CD14-positive monocyte (primary cell): ENCODE measurements around the gene TFF1. TPM values are rescaled to one million over a fixed set of nuclear protein-coding genes. Genes with fewer than 3 reads are reported as not detected.

Experiments used
- DNase-seq, 3 donors: peaks; one replicate each; pipeline ENCODE4 v3.0.0-alpha.2; 2011 to 2022
- H2AFZ ChIP-seq: 2 replicates; pipeline ENCODE4 v1.6.0; 2012; ENCODE audit warnings: mild to moderate bottlenecking, low read depth, low read length, inconsistent platforms; ENCODE audit not compliant: insufficient read depth, poor library complexity, severe bottlenecking
- H3K27ac ChIP-seq, 2 donors: 1 replicate in 1 of 2; 2 replicates in 1 of 2; pipeline ENCODE4 v1.5.1; 2012 to 2013; ENCODE audit warnings: low read length in 2 of 2, control low read depth in 1 of 2, inconsistent platforms in 1 of 2, low read depth in 1 of 2, mild to moderate bottlenecking in 1 of 2
- H3K27me3 ChIP-seq, 2 donors: one replicate each; pipeline versions ENCODE4 v1.6.0 to v1.6.1; 2011 to 2013; ENCODE audit warnings: low read length in 2 of 2; ENCODE audit not compliant: control insufficient read depth in 2 of 2, insufficient read depth in 2 of 2
- H3K36me3 ChIP-seq, 2 donors: replicated peaks in 1 of 2; 1 replicate in 1 of 2; 2 replicates in 1 of 2; pipeline versions ENCODE4 v1.5.1 to v1.6.1; 2012 to 2013; ENCODE audit warnings: low read length in 2 of 2, control low read depth in 1 of 2, inconsistent platforms in 1 of 2, mild to moderate bottlenecking in 1 of 2; ENCODE audit not compliant: insufficient read depth in 2 of 2, control insufficient read depth in 1 of 2
- H3K4me1 ChIP-seq, 2 donors: 1 replicate in 1 of 2; 2 replicates in 1 of 2; pipeline versions ENCODE4 v1.5.1 to v1.6.1; 2012 to 2013; ENCODE audit warnings: low read length in 2 of 2, control low read depth in 1 of 2, inconsistent platforms in 1 of 2, mild to moderate bottlenecking in 1 of 2, moderate library complexity in 1 of 2; ENCODE audit not compliant: insufficient read depth in 2 of 2, control insufficient read depth in 1 of 2
- H3K4me2 ChIP-seq: replicated peaks from 2 replicates; pipeline ENCODE3; 2012; ENCODE audit warnings: low read length, moderate library complexity, mild to moderate bottlenecking; ENCODE audit not compliant: poor library complexity, severe bottlenecking; ENCODE audit errors: extremely low read depth
- H3K4me3 ChIP-seq, 3 experiments: fragments of 200-600 bp in 1 of 3; sonication (generic) in 1 of 3; replicated peaks in 1 of 3; 1 replicate in 2 of 3; 2 replicates in 1 of 3; pipeline ENCODE4 v1.5.1; 2011 to 2013; ENCODE audit warnings: low read length in 3 of 3, mild to moderate bottlenecking in 3 of 3, control low read depth in 2 of 3, low read depth in 2 of 3, inconsistent platforms in 1 of 3, moderate library complexity in 1 of 3
- H3K79me2 ChIP-seq: 2 replicates; pipeline ENCODE4 v1.6.0; 2012; ENCODE audit warnings: mild to moderate bottlenecking, control low read depth, inconsistent platforms, low read length, moderate library complexity; ENCODE audit not compliant: insufficient read depth
- H3K9ac ChIP-seq: 2 replicates; pipeline ENCODE4 v1.6.0; 2017; ENCODE audit warnings: low read length, mild to moderate bottlenecking; ENCODE audit not compliant: insufficient read depth, poor library complexity, severe bottlenecking
- H3K9me3 ChIP-seq, 2 donors: replicated peaks in 1 of 2; 1 replicate in 1 of 2; 2 replicates in 1 of 2; pipeline versions ENCODE4 v1.5.1 to v1.6.1; 2012 to 2013; ENCODE audit warnings: low read length in 2 of 2, control low read depth in 1 of 2; ENCODE audit not compliant: control insufficient read depth in 1 of 2, insufficient read depth in 1 of 2
- H4K20me1 ChIP-seq: 2 replicates; pipeline ENCODE4 v1.6.0; 2012; ENCODE audit warnings: mild to moderate bottlenecking, low read length, control low read depth, moderate library complexity; ENCODE audit not compliant: insufficient read depth
- H3K27ac Mint-ChIP-seq, 7 donors: one replicate each; pipeline ENCODE4 v1.8.0; 2020; ENCODE audit warnings: mild to moderate bottlenecking in 7 of 7, mixed read lengths in 7 of 7, moderate library complexity in 6 of 7, inconsistent platforms in 2 of 7
- H3K27me3 Mint-ChIP-seq, 3 donors: one replicate each; pipeline ENCODE4 v1.8.0; 2021 to 2022; ENCODE audit warnings: low read depth in 3 of 3, mild to moderate bottlenecking in 3 of 3, mixed read lengths in 3 of 3, moderate library complexity in 3 of 3, inconsistent platforms in 1 of 3
- H3K36me3 Mint-ChIP-seq, 2 donors: one replicate each; pipeline ENCODE4 v1.8.0; 2020; ENCODE audit warnings: mixed read lengths in 2 of 2, inconsistent platforms in 1 of 2, mild to moderate bottlenecking in 1 of 2
- H3K4me1 Mint-ChIP-seq: one replicate; pipeline ENCODE4 v1.8.0; 2020; ENCODE audit warnings: mild to moderate bottlenecking, mixed read lengths
- H3K4me3 Mint-ChIP-seq, 2 donors: one replicate each; pipeline ENCODE4 v1.8.0; 2020; ENCODE audit warnings: mild to moderate bottlenecking in 2 of 2, mixed read lengths in 2 of 2, moderate library complexity in 1 of 2
- H3K9me3 Mint-ChIP-seq, 7 donors: one replicate each; pipeline ENCODE4 v1.8.0; 2020 to 2022; ENCODE audit warnings: mixed read lengths in 7 of 7, mild to moderate bottlenecking in 6 of 7, moderate library complexity in 6 of 7, inconsistent platforms in 2 of 7
- WGBS: methylation state at CpG from one replicate; pipeline ENCODE4 v1.1.5; 2013; ENCODE audit warnings: missing lambda C conversion rate; ENCODE audit not compliant: insufficient coverage; 5-methylcytosine and 5-hydroxymethylcytosine counted together
- intact Hi-C, 2 donors: fragments of 100-400 bp; cut with micrococcal nuclease; formaldehyde crosslinking; loops; one replicate each; pipeline versions ENCODE4 v1.15.0 to v1.15.1; 2023
- polyA plus RNA-seq, 3 donors: library from polyadenylated mRNA; depleted of rRNA in 1 of 3; unstranded in 2 of 3; stranded (reverse) in 1 of 3; fragments of 300-500 nt in 2 of 3; fragments of >200 nt in 1 of 3; fragmentation: Illumina TruSeq in 2 of 3; gene quantifications; 1 replicate in 2 of 3; 2 replicates in 1 of 3; pipeline ENCODE4 v1.2.3, GENCODE V29; 2012 to 2021
- TF ChIP-seq, protein P1 (sequence below): fragments of 200-600 bp; IDR thresholded peaks from one replicate; pipeline ENCODE4 v1.8.0; 2022; ENCODE audit warnings: antibody characterized with exemption, mild to moderate bottlenecking

Gene TFF1
- polyA plus RNA-seq, 3 donors: not detected

DNA sequence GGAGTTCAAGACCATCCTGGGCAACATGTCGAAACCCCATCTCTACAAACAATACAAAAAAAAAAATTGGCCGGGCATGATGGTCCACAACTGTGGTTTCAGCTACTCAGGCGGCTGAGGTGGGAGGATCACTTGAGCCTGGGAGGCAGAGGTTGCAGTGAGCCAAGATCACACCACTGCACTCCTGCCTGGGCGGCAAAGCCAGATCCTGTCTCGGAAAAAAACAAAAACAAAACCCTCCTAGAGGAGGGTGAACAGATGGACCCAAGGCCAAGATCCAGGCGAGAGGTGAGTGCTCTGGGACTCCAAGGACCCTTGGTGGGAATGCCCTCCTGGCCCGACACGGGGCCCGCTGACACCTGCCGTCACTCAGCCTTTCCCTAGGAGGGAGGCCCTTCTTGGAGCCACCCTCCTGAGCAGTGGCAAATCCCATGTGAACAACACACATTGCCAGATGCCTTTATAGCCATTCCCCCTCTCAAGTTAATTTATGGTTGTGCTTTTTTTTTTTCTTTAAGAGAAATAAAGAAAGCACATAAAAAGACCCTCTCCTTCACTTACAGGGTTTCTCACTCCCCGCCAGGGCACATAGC, 15.9 kb downstream of the TFF1 start:
- Mint-ChIP-seq H3K9me3 (peaks cover 2 to 13% (median 7%) of the 10 kb centered on the region in 7 donors), H3K36me3 (no peaks in the 10 kb centered on the region), H3K27me3 (peaks cover 0 to 5% (median 4%) of the 10 kb centered on the region in 3 donors), H3K4me1 (no peaks in the 10 kb centered on the region), H3K27ac (no peak overlapping the region), H3K4me3 (no peak overlapping the region)
- no peaks in the 10 kb centered on the region for H3K36me3 ChIP-seq
- TF ChIP-seq, protein P1, sequence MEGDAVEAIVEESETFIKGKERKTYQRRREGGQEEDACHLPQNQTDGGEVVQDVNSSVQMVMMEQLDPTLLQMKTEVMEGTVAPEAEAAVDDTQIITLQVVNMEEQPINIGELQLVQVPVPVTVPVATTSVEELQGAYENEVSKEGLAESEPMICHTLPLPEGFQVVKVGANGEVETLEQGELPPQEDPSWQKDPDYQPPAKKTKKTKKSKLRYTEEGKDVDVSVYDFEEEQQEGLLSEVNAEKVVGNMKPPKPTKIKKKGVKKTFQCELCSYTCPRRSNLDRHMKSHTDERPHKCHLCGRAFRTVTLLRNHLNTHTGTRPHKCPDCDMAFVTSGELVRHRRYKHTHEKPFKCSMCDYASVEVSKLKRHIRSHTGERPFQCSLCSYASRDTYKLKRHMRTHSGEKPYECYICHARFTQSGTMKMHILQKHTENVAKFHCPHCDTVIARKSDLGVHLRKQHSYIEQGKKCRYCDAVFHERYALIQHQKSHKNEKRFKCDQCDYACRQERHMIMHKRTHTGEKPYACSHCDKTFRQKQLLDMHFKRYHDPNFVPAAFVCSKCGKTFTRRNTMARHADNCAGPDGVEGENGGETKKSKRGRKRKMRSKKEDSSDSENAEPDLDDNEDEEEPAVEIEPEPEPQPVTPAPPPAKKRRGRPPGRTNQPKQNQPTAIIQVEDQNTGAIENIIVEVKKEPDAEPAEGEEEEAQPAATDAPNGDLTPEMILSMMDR: no peak
- H4K20me1 ChIP-seq: no peaks in the 10 kb centered on the region
- WGBS: 100% methylated on average over 3 of the region's 11 CpGs
- H3K4me2 ChIP-seq: no peak overlapping the region
- H3K9me3 ChIP-seq: peaks cover 0 to 5% of the 10 kb centered on the region in 2 donors
- H3K27me3 ChIP-seq: no peaks in the 10 kb centered on the region
- DNase-seq: no peak
- no peak overlapping the region for H3K27ac ChIP-seq
- no peaks in the 10 kb centered on the region for H3K4me1 ChIP-seq
- H3K4me3 ChIP-seq: no peak overlapping the region
- no peaks in the 10 kb centered on the region for H3K79me2 ChIP-seq
- intact Hi-C loops: no loop called here
- no peak overlapping the region for H3K9ac ChIP-seq
- H2AFZ ChIP-seq: no peak overlapping the region

DNA sequence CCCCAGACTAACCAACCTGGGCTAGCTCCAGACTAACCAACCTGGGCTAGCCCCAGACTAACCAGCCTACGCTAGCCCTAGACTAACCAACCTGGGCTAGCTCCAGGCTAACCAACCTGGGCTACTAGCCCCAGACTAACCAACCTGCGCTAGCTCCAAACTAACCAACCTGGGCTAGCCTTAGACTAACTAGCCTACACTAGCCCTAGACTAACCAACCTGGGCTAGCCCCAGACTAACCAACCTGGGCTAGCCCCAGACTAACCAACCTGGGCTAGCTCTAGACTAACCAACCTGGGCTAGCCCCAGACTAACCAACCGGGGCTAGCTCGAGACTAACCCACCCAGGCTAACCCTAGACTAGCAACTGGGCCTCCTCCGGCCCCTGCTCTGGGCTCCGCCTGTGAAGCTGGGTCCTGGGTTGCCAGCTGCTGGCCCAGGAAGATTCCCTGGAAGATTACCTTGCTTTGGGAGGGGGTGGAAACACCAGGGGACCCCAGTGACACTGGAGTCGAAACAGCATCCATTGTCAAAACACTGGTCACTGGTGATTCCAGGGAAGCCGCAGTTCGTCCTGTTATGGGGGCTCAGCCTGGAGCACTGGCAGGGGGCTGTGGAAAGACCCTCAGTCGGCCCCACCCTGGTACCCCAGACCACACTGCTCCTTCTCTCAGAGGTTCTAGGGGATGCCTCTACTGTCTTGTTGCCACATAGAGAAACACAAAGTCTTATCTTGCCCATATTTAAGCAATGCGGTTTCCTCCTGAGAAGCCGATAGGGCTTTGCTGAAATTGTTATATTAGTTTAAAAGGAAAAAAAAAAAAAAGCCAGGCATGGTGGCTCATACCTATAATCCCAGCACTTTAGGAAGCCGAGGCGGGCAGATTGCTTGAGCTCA, 16.7 kb downstream of the TFF1 start:
- Mint-ChIP-seq H3K4me1 (no peaks in the 10 kb centered on the region), H3K9me3 (peaks cover 1 to 11% (median 6%) of the 10 kb centered on the region in 7 donors), H3K27me3 (peaks cover 0 to 5% (median 4%) of the 10 kb centered on the region in 3 donors), H3K36me3 (no peaks in the 10 kb centered on the region), H3K4me3 (no peak overlapping the region), H3K27ac (no peak overlapping the region)
- Histone ChIP-seq H3K9ac (no peak overlapping the region), H3K4me1 (no peaks in the 10 kb centered on the region), H4K20me1 (no peaks in the 10 kb centered on the region), H3K27me3 (no peaks in the 10 kb centered on the region), H3K4me3 (no peak overlapping the region), H3K27ac (no peak overlapping the region), H3K36me3 (no peaks in the 10 kb centered on the region), H3K79me2 (no peaks in the 10 kb centered on the region), H3K9me3 (peaks cover 0 to 5% of the 10 kb centered on the region in 2 donors), H3K4me2 (no peak overlapping the region), H2AFZ (no peak overlapping the region)
- 90% methylated on average over 6 of the region's 14 CpGs for WGBS
- DNase-seq: no peak
- TF ChIP-seq, protein P1: no peak
- intact Hi-C loops: no loop called here
